HepG2 (cell line): Measurements from ENCODE around the gene ERBB3. TPM values are rescaled to one million over a fixed set of nuclear protein-coding genes. Genes with fewer than 3 reads are reported as not detected.

Experiments
- ATAC-seq: fragments of 200-7000 bp; cut with Tn5 transposase; 3 replicates; pipeline ENCODE4 v1.9.1; 2020; ENCODE audit warnings: mild to moderate bottlenecking, moderate library complexity
- BruUV-seq: library from RNA; stranded (reverse); fragments of 400-500 nt; replicated peaks from 2 replicates; lab custom pipeline; 2021; lab: Mats Ljungman, UMichigan
- CTCF ChIA-PET: fragments of 300-600 bp; formaldehyde crosslinking; extraction: SDS; loops from one replicate; lab custom pipeline; 2021; ENCODE audit warnings: low total read pairs, inconsistent platforms, low intra/inter-chr PET ratio; lab: Yijun Ruan, JAX
- POLR2A ChIA-PET: fragments of 350-600 bp; sonication (Branson Sonifier 250); formaldehyde crosslinking; loops from one replicate; lab custom pipeline; 2020; ENCODE audit warnings: antibody characterized with exemption, inconsistent platforms; lab: Yijun Ruan, JAX
- DNase-seq: peaks from one replicate; pipeline ENCODE4 v3.0.0-alpha.2; 2015; ENCODE audit warnings: low spot score
- FAIRE-seq: peaks from 3 replicates; lab custom pipeline; 2011; peaks lifted over from hg19 to GRCh38; lab: Jason Lieb, UNC
- H2AFZ ChIP-seq: one replicate; pipeline ENCODE4 v1.6.1; 2011; ENCODE audit warnings: low read length, inconsistent platforms
- H3K27ac ChIP-seq: fragments of 300-600 bp; 3 replicates; pipeline ENCODE4 v1.8.0; 2011; ENCODE audit warnings: mixed run types, mild to moderate bottlenecking, mixed read lengths, low read length, inconsistent platforms; ENCODE audit not compliant: insufficient read depth; ENCODE audit errors: extremely low read length
- H3K27me3 ChIP-seq, 2 experiments: fragments of 200-600 bp in 1 of 2; 2 replicates in 1 of 2; 3 replicates in 1 of 2; pipeline versions ENCODE4 v1.6.0 to v1.8.0; 2011; ENCODE audit warnings: low read length in 2 of 2, mild to moderate bottlenecking in 2 of 2, moderate library complexity in 2 of 2, inconsistent platforms in 1 of 2; ENCODE audit not compliant: insufficient read depth in 2 of 2, control insufficient read depth in 1 of 2
- H3K36me3 ChIP-seq, 2 experiments: fragments of 200-600 bp in 1 of 2; replicated peaks in 1 of 2; 2 replicates in 1 of 2; 3 replicates in 1 of 2; pipeline versions ENCODE4 v1.5.1 to v1.8.0; 2011; ENCODE audit warnings: low read length in 2 of 2, inconsistent platforms in 1 of 2; ENCODE audit not compliant: insufficient read depth in 2 of 2, control insufficient read depth in 1 of 2
- H3K4me1 ChIP-seq: 2 replicates; pipeline ENCODE4 v1.5.1; 2012; ENCODE audit warnings: low read length, inconsistent platforms; ENCODE audit not compliant: insufficient read depth
- H3K4me2 ChIP-seq: 2 replicates; pipeline ENCODE4 v1.6.0; 2011; ENCODE audit warnings: low read depth, low read length, inconsistent platforms
- H3K4me3 ChIP-seq, 3 experiments: fragments of 200-600 bp in 1 of 3; sonication (generic), shearing (Covaris generic) in 1 of 3; replicated peaks in 1 of 3; 2 replicates each; pipeline ENCODE4 v1.5.1; 2011 to 2016; ENCODE audit warnings: low read length in 3 of 3, inconsistent platforms in 2 of 3, low read depth in 2 of 3, mild to moderate bottlenecking in 2 of 3, control low read depth in 1 of 3, mixed read lengths in 1 of 3; ENCODE audit not compliant: insufficient read depth in 1 of 3
- H3K79me2 ChIP-seq: one replicate; pipeline ENCODE4 v1.6.1; 2011; ENCODE audit warnings: low read length, inconsistent platforms; ENCODE audit not compliant: insufficient read depth
- H3K9ac ChIP-seq: 2 replicates; pipeline ENCODE4 v1.6.0; 2011; ENCODE audit warnings: mild to moderate bottlenecking, low read depth, low read length, inconsistent platforms; ENCODE audit not compliant: insufficient read depth
- H3K9me3 ChIP-seq: 2 replicates; pipeline ENCODE4 v1.5.1; 2012; ENCODE audit warnings: mild to moderate bottlenecking, low read length
- H4K20me1 ChIP-seq: 2 replicates; pipeline ENCODE4 v1.6.0; 2011; ENCODE audit warnings: inconsistent platforms, mild to moderate bottlenecking, low read length, moderate library complexity; ENCODE audit not compliant: insufficient read depth
- GATAD2A ChIP-seq: IDR thresholded peaks from 2 replicates; pipeline ENCODE4 v1.6.1; 2016
- HDAC2 ChIP-seq: sonication (generic); formaldehyde crosslinking; IDR thresholded peaks from 2 replicates; pipeline ENCODE4 v1.4.0; 2020; ENCODE audit warnings: missing genetic modification reagents
- HNF4A ChIP-seq: sonication (generic); formaldehyde crosslinking; IDR thresholded peaks from 2 replicates; pipeline ENCODE4 v1.4.0; 2020; ENCODE audit warnings: missing genetic modification reagents
- LCORL ChIP-seq, 2 experiments: fragments of 450-650 bp in 1 of 2; sonication (generic) in 1 of 2; formaldehyde crosslinking in 1 of 2; IDR thresholded peaks; 2 replicates each; pipeline versions ENCODE4 v1.5.0 to v1.6.1; 2017 to 2020; ENCODE audit warnings: antibody characterized with exemption in 1 of 2, missing genetic modification reagents in 1 of 2
- MTF2 ChIP-seq: sonication (generic); formaldehyde crosslinking; IDR thresholded peaks from 2 replicates; pipeline ENCODE4 v1.5.0; 2020; ENCODE audit warnings: missing genetic modification reagents, borderline replicate concordance
- NFE2 ChIP-seq: sonication (generic); formaldehyde crosslinking; IDR thresholded peaks from 2 replicates; pipeline ENCODE4 v1.4.0; 2020; ENCODE audit warnings: missing genetic modification reagents
- RBM39 ChIP-seq: fragments of 200-400 bp; formaldehyde crosslinking; IDR thresholded peaks from one replicate; pipeline ENCODE4 v1.6.1; 2018; ENCODE audit warnings: antibody characterized with exemption, mild to moderate bottlenecking, low read depth, low read length; ENCODE audit not compliant: poor library complexity, severe bottlenecking
- SOX5 ChIP-seq: IDR thresholded peaks from 2 replicates; pipeline ENCODE4 v1.6.1; 2016; ENCODE audit warnings: borderline replicate concordance
- SRSF1 ChIP-seq: fragments of 200-400 bp; formaldehyde crosslinking; optimal IDR thresholded peaks from 2 replicates; pipeline ENCODE3; 2017; ENCODE audit warnings: mild to moderate bottlenecking, low read depth, low read length, moderate library complexity
- ZNF296 ChIP-seq: sonication (generic); formaldehyde crosslinking; conservative IDR thresholded peaks from 2 replicates; pipeline ENCODE4 v1.5.0; 2020; ENCODE audit warnings: mild to moderate bottlenecking, missing genetic modification reagents
- ZNF549 ChIP-seq: sonication (generic); formaldehyde crosslinking; IDR thresholded peaks from 2 replicates; pipeline ENCODE4 v1.5.0; 2020; ENCODE audit warnings: missing genetic modification reagents
- ZNF616 ChIP-seq: sonication (generic); formaldehyde crosslinking; IDR thresholded peaks from 2 replicates; pipeline ENCODE4 v1.5.0; 2020; ENCODE audit warnings: low read depth, mild to moderate bottlenecking, missing genetic modification reagents
- ZNF674 ChIP-seq: sonication (generic); formaldehyde crosslinking; IDR thresholded peaks from 2 replicates; pipeline ENCODE4 v1.5.0; 2020; ENCODE audit warnings: low read depth, mild to moderate bottlenecking, missing genetic modification reagents
- ZSCAN31 ChIP-seq: sonication (generic); formaldehyde crosslinking; IDR thresholded peaks from 2 replicates; pipeline ENCODE4 v1.5.0; 2020; ENCODE audit warnings: low read depth, mild to moderate bottlenecking, missing genetic modification reagents
- WGBS: methylation state at CpG from one replicate; pipeline ENCODE4 v1.1.6; 2017; ENCODE audit warnings: low lambda C conversion rate; 5-methylcytosine and 5-hydroxymethylcytosine counted together
- in situ Hi-C: cut with HindIII; loops from 2 replicates; pipeline ENCODE4 v1.10.0; 2017; ENCODE audit warnings: low pct_unique_long_range_greater_than_20kb; ENCODE audit not compliant: extremely low pct_ligation_motif_present
- intact Hi-C: fragments of 100-400 bp; cut with micrococcal nuclease; formaldehyde crosslinking; loops from one replicate; pipeline ENCODE4 v1.10.0; 2022; ENCODE audit not compliant: unreplicated experiment
- polyA plus RNA-seq, 8 experiments: library from polyadenylated mRNA; depleted of rRNA in 3 of 8; stranded (reverse) in 7 of 8; unstranded in 1 of 8; fragments of >200 nt; fragmentation: Illumina TruSeq in 4 of 8; extraction: Trizol in 4 of 8; gene quantifications; 2 replicates each; pipeline versions ENCODE4 v1.2.1 to v1.2.3, GENCODE V29; 2011 to 2016; ENCODE audit warnings: low read depth in 4 of 8, missing spikeins in 1 of 8, mixed read lengths in 1 of 8; ENCODE audit not compliant: insufficient read depth in 1 of 8
- total RNA-seq, 5 experiments: library from RNA; depleted of rRNA; stranded (reverse); fragments of >200 nt; fragmentation: Illumina TruSeq; extraction: Trizol; gene quantifications; 2 replicates each; pipeline ENCODE4 v1.2.3, GENCODE V29; 2016; ENCODE audit warnings: low read depth in 1 of 5
- TF ChIP-seq, protein P1 (sequence below): sonication (generic); formaldehyde crosslinking; IDR thresholded peaks from 2 replicates; pipeline ENCODE4 v1.8.0; 2022; ENCODE audit warnings: missing genetic modification reagents, mild to moderate bottlenecking, borderline replicate concordance
- TF ChIP-seq, protein P2 (sequence below): sonication (generic); formaldehyde crosslinking; IDR thresholded peaks from 2 replicates; pipeline ENCODE4 v1.4.0; 2020; ENCODE audit warnings: missing genetic modification reagents
- TF ChIP-seq, protein P3 (sequence below): sonication (generic); formaldehyde crosslinking; IDR thresholded peaks from 2 replicates; pipeline ENCODE4; 2020; ENCODE audit warnings: missing genetic modification reagents, mild to moderate bottlenecking, borderline replicate concordance
- TF ChIP-seq, protein P4 (sequence below): sonication (generic); formaldehyde crosslinking; IDR thresholded peaks from 2 replicates; pipeline ENCODE4 v1.8.0; 2022; ENCODE audit warnings: missing genetic modification reagents, low read depth, mild to moderate bottlenecking, borderline replicate concordance

Gene ERBB3
- total and polyA plus RNA-seq, 2 of the 13 experiments (the other 11 are each of a cell fraction or from before 2014, with no cell fraction given), result 93.6 to 358 TPM

DNA sequence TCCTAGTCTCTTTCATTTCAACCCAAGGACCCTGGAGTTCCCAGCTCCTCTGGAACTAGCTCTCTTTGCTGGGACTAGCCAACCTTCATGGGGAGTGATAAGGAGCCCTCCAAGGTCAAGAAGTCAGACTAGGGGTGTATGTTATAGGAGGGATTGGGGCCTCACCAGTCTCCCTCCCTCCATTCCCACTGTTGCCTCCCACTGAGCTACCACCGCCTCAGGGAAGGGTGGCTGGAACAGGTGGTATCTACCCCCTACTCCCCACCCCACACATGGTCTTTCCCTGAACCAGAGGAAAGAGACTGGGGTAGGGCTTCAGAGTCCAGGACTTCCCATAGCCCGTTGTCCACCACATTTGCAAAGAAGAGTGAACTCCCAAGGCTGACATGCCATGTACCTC is 2.4 kb downstream of the ERBB3 start (continued):
- TF ChIP-seq ZNF674 (CRISPR knock-in tag) (0 out of 2 replicates have a peak, but pooled peaks have one; percentile 25), ZNF616 (no peak), ZNF549 (CRISPR knock-in tag) (no peak), MTF2 (CRISPR knock-in tag) (no peak), ZNF296 (no peak)
- TF ChIP-seq, all 625 proteins: peak for 10

DNA sequence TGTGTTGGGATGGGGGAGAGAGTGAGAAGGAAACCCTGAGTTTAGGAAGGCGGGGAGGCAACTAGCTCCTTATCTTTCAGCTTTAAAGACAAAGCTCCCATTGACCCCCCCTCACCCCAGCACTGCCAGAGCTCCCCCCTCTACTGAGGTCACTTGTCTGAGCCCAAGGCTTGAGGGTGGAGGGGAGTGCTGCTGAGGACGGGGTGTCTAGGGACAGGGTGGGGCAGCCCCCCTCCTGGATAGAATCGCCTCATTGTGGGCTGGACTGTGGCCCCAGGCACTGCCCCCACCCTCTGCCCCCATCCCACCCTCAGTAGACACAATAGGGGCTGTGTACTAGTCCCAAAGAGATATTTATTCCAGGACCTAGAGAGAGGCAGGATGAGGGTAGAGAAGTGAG is 3.0 kb downstream of the ERBB3 start:
- WGBS, result 50% methylated on average over 1 of the region's 3 CpGs
- TF ChIP-seq, protein P1, sequence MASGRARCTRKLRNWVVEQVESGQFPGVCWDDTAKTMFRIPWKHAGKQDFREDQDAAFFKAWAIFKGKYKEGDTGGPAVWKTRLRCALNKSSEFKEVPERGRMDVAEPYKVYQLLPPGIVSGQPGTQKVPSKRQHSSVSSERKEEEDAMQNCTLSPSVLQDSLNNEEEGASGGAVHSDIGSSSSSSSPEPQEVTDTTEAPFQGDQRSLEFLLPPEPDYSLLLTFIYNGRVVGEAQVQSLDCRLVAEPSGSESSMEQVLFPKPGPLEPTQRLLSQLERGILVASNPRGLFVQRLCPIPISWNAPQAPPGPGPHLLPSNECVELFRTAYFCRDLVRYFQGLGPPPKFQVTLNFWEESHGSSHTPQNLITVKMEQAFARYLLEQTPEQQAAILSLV (CRISPR knock-in tag), result no peak
- no peak for TF ChIP-seq LCORL (IDR thresholded peaks at IDR 0.05)
- TF ChIP-seq LCORL (CRISPR knock-in tag; IDR thresholded peaks at IDR 0.05), result 0 out of 2 replicates have a peak, but pooled peaks have one; percentile 31
- TF ChIP-seq, protein P2, sequence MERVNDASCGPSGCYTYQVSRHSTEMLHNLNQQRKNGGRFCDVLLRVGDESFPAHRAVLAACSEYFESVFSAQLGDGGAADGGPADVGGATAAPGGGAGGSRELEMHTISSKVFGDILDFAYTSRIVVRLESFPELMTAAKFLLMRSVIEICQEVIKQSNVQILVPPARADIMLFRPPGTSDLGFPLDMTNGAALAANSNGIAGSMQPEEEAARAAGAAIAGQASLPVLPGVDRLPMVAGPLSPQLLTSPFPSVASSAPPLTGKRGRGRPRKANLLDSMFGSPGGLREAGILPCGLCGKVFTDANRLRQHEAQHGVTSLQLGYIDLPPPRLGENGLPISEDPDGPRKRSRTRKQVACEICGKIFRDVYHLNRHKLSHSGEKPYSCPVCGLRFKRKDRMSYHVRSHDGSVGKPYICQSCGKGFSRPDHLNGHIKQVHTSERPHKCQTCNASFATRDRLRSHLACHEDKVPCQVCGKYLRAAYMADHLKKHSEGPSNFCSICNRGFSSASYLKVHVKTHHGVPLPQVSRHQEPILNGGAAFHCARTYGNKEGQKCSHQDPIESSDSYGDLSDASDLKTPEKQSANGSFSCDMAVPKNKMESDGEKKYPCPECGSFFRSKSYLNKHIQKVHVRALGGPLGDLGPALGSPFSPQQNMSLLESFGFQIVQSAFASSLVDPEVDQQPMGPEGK (CRISPR knock-in tag), result peak; percentile 98
- TF ChIP-seq SRSF1, result peak; percentile 74
- no peak for TF ChIP-seq GATAD2A (CRISPR knock-in tag)
- TF ChIP-seq HNF4A (CRISPR knock-in tag), result peak; percentile 34; the same call in 1 of the 2 replicates
- TF ChIP-seq RBM39, result no peak
- no peak for TF ChIP-seq ZSCAN31 (CRISPR knock-in tag)
- TF ChIP-seq, protein P3, sequence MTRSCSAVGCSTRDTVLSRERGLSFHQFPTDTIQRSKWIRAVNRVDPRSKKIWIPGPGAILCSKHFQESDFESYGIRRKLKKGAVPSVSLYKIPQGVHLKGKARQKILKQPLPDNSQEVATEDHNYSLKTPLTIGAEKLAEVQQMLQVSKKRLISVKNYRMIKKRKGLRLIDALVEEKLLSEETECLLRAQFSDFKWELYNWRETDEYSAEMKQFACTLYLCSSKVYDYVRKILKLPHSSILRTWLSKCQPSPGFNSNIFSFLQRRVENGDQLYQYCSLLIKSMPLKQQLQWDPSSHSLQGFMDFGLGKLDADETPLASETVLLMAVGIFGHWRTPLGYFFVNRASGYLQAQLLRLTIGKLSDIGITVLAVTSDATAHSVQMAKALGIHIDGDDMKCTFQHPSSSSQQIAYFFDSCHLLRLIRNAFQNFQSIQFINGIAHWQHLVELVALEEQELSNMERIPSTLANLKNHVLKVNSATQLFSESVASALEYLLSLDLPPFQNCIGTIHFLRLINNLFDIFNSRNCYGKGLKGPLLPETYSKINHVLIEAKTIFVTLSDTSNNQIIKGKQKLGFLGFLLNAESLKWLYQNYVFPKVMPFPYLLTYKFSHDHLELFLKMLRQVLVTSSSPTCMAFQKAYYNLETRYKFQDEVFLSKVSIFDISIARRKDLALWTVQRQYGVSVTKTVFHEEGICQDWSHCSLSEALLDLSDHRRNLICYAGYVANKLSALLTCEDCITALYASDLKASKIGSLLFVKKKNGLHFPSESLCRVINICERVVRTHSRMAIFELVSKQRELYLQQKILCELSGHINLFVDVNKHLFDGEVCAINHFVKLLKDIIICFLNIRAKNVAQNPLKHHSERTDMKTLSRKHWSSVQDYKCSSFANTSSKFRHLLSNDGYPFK (CRISPR knock-in tag), result no peak
- TF ChIP-seq, protein P4, sequence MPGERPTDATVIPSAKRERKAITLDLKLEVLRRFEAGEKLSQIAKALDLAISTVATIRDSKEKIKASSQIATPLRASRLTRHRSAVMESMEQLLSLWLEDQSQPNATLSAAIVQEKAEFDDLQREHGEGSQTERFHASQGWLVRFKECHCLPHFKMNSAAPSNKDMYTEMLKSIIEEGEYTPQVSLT (CRISPR knock-in tag), result no peak
- no peak for TF ChIP-seq NFE2 (CRISPR knock-in tag)
- TF ChIP-seq SOX5 (CRISPR knock-in tag), result peak; percentile 24; the same call in 1 of the 2 replicates
- 0 out of 2 replicates have a peak, but pooled peaks have one; percentile 0 for TF ChIP-seq HDAC2 (CRISPR knock-in tag)

More for the DNA sequence above, 3.0 kb downstream of the ERBB3 start:
- peaks cover 26 to 44% of the 10 kb centered on the region in 2 experiments for H3K36me3 ChIP-seq
- FAIRE-seq, result no peak
- no TSS peak for BruUV-seq
- no peak for ATAC-seq
- peak overlapping the region; percentile 98 for H3K4me2 ChIP-seq
- peaks cover 38% of the 10 kb centered on the region for H3K79me2 ChIP-seq
- H2AFZ ChIP-seq, result no peak overlapping the region
- ChIA-PET POLR2A (interaction anchor here (3.7 to 10.2 kb wide), 4 partner anchors 8 to 35 kb away, joined by 37 to 279 read pairs (median 81); partner anchors contain the start of genes PA2G4, RPL41 and ZC3H10), CTCF (no interaction called here)
- H3K27ac ChIP-seq, result peak overlapping the region; percentile 99
- peak overlapping the region; percentile 44 to 96 (median 91) for H3K4me3 ChIP-seq
- no peaks in the 10 kb centered on the region; a peak in 1 of 5 replicates for H3K27me3 ChIP-seq
- intact Hi-C loops (no loop called here), in situ Hi-C loops (no loop called here)
- peak overlapping the region; percentile 96 for H3K9ac ChIP-seq
- peak; percentile 48 for DNase-seq
- no peaks in the 10 kb centered on the region for H3K9me3 ChIP-seq
- H3K4me1 ChIP-seq, result peaks cover 57% of the 10 kb centered on the region
- peaks cover 16% of the 10 kb centered on the region for H4K20me1 ChIP-seq
